GM19463 (cell line): Measurements from ENCODE around the gene RET.

Experiments
- ATAC-seq: cut with Tn5 transposase; IDR thresholded peaks from one replicate; pipeline ENCODE4 v1.9.1; 2021; ENCODE audit warnings: mild to moderate bottlenecking, moderate library complexity; ENCODE audit not compliant: unreplicated experiment

RET gene

GRCh38 chr10:43044448-43044921 lies 32.4 kb upstream of the RET start:
- no peak for ATAC-seq

GRCh38 chr10:43044961-43045621 lies 31.8 kb upstream of the RET start:
- no peak for ATAC-seq

- ATAC-seq: no peak
These were observed 31.1 kb upstream of the RET start for GRCh38 chr10:43045631-43046287.

GRCh38 chr10:43046288-43046991 lies 30.4 kb upstream of the RET start:
- no peak for ATAC-seq

- ATAC-seq: no peak
These were observed 29.4 kb upstream of the RET start for GRCh38 chr10:43047288-43047970.

GRCh38 chr10:43048301-43049051 lies 28.4 kb upstream of the RET start:
- ATAC-seq: no peak

GRCh38 chr10:43049081-43049551 lies 27.8 kb upstream of the RET start:
- ATAC-seq: no peak

- no peak for ATAC-seq
These were observed 26.9 kb upstream of the RET start for GRCh38 chr10:43050011-43050410.

GRCh38 chr10:43053825-43054224 lies 23.0 kb upstream of the RET start:
- ATAC-seq: no peak

GRCh38 chr10:43054593-43054992 lies 22.3 kb upstream of the RET start:
- no peak for ATAC-seq

- no peak for ATAC-seq
These were observed 21.7 kb upstream of the RET start for GRCh38 chr10:43055217-43055616.

- no peak for ATAC-seq
These were observed 20.8 kb upstream of the RET start for GRCh38 chr10:43055991-43056567.

GRCh38 chr10:43056568-43057011 lies 20.3 kb upstream of the RET start:
- ATAC-seq: no peak

- ATAC-seq: no peak
These were observed 19.6 kb upstream of the RET start for GRCh38 chr10:43057231-43057711.

- ATAC-seq: no peak
These were observed 19.0 kb upstream of the RET start for GRCh38 chr10:43057831-43058340.

- no peak for ATAC-seq
These were observed 18.0 kb upstream of the RET start for GRCh38 chr10:43058716-43059335.

GRCh38 chr10:43059336-43059720 lies 17.5 kb upstream of the RET start:
- ATAC-seq: no peak

GRCh38 chr10:43059828-43060227 lies 17.0 kb upstream of the RET start:
- no peak for ATAC-seq

- ATAC-seq: no peak
These were observed 16.6 kb upstream of the RET start for GRCh38 chr10:43060291-43060690.
